SK-N-SH treated with all-trans-retinoic acid at 6 μM for 48 hours (cell line): ENCODE results near the gene CYP24A1.

Source experiments
- ATAC-seq: fragments of 200-7000 bp; cut with Tn5 transposase; 3 replicates; pipeline ENCODE4 v1.9.1; 2020; ENCODE audit warnings: mild to moderate bottlenecking, moderate library complexity
- ARNTL ChIP-seq: fragments of 450-650 bp; formaldehyde crosslinking; IDR thresholded peaks from 2 replicates; pipeline ENCODE4 v1.5.0; 2020; ENCODE audit warnings: low read depth, mild to moderate bottlenecking, moderate library complexity, borderline replicate concordance
- CSDC2 ChIP-seq: fragments of 250-450 bp; sonication (Bioruptor Pico); IDR thresholded peaks from 2 replicates; pipeline ENCODE4 v1.5.0; 2020; ENCODE audit warnings: mild to moderate bottlenecking, moderate library complexity
- ESRRG ChIP-seq: fragments of 250-450 bp; sonication (Bioruptor Pico); IDR thresholded peaks from 2 replicates; pipeline ENCODE4 v1.6.1; 2021; ENCODE audit warnings: mild to moderate bottlenecking
- GLIS3 ChIP-seq: fragments of 250-450 bp; sonication (Bioruptor Pico); IDR thresholded peaks from 2 replicates; pipeline ENCODE4 v1.5.0; 2020; ENCODE audit warnings: mild to moderate bottlenecking, moderate library complexity
- ISL1 ChIP-seq: fragments of 250-450 bp; sonication (Bioruptor Pico); IDR thresholded peaks from 2 replicates; pipeline ENCODE4 v2.1.2; 2022; ENCODE audit warnings: mild to moderate bottlenecking, moderate library complexity
- OSR1 ChIP-seq: fragments of 250-450 bp; sonication (Bioruptor Pico); IDR thresholded peaks from 2 replicates; pipeline ENCODE4 v1.8.0; 2022; ENCODE audit warnings: moderate library complexity, mild to moderate bottlenecking, inconsistent platforms
- PPARA ChIP-seq: fragments of 250-450 bp; sonication (Bioruptor Pico); IDR thresholded peaks from 2 replicates; pipeline ENCODE4 v1.5.0; 2020; ENCODE audit warnings: mild to moderate bottlenecking, borderline replicate concordance
- RARB ChIP-seq: fragments of 250-450 bp; sonication (Bioruptor Pico); IDR thresholded peaks from 2 replicates; pipeline ENCODE4 v1.8.0; 2021; ENCODE audit warnings: mild to moderate bottlenecking, moderate library complexity
- SNAI2 ChIP-seq: fragments of 250-450 bp; sonication (Bioruptor Pico); IDR thresholded peaks from 2 replicates; pipeline ENCODE4 v1.5.0; 2020; ENCODE audit warnings: mild to moderate bottlenecking, moderate library complexity
- TCF4 ChIP-seq: fragments of 250-450 bp; sonication (Bioruptor Pico); IDR thresholded peaks from 2 replicates; pipeline ENCODE4 v1.8.0; 2021; ENCODE audit warnings: mild to moderate bottlenecking, moderate library complexity, borderline replicate concordance
- TOX ChIP-seq: fragments of 250-450 bp; sonication (Bioruptor Pico); IDR thresholded peaks from 2 replicates; pipeline ENCODE4 v1.8.0; 2021; ENCODE audit warnings: mild to moderate bottlenecking, moderate library complexity, borderline replicate concordance
- ZC3H10 ChIP-seq: fragments of 250-450 bp; sonication (Bioruptor Pico); IDR thresholded peaks from 2 replicates; pipeline ENCODE4 v1.5.1; 2021; ENCODE audit warnings: mild to moderate bottlenecking, moderate library complexity
- ZFP3 ChIP-seq: fragments of 250-450 bp; sonication (Bioruptor Pico); IDR thresholded peaks from 2 replicates; pipeline ENCODE4 v1.5.0; 2020; ENCODE audit warnings: mild to moderate bottlenecking, moderate library complexity
- ZFP30 ChIP-seq: fragments of 450-650 bp; formaldehyde crosslinking; IDR thresholded peaks from 2 replicates; pipeline ENCODE4 v1.5.0; 2022; ENCODE audit warnings: mild to moderate bottlenecking, moderate library complexity
- ZNF70 ChIP-seq: fragments of 450-650 bp; formaldehyde crosslinking; IDR thresholded peaks from 2 replicates; pipeline ENCODE4 v1.5.0; 2020; ENCODE audit warnings: mild to moderate bottlenecking, moderate library complexity
- ZNF8 ChIP-seq: fragments of 450-650 bp; formaldehyde crosslinking; IDR thresholded peaks from 2 replicates; pipeline ENCODE4 v1.5.0; 2020; ENCODE audit warnings: mild to moderate bottlenecking, moderate library complexity
- TF ChIP-seq, protein P1 (sequence below): fragments of 250-450 bp; sonication (Bioruptor Pico); IDR thresholded peaks from 2 replicates; pipeline ENCODE4 v1.8.0; 2021; ENCODE audit warnings: low read depth, mild to moderate bottlenecking, moderate library complexity, borderline replicate concordance
- TF ChIP-seq, protein P2 (sequence below): fragments of 250-450 bp; sonication (Bioruptor Pico); IDR thresholded peaks from 2 replicates; pipeline ENCODE4 v1.8.0; 2020; ENCODE audit warnings: mild to moderate bottlenecking, moderate library complexity, borderline replicate concordance
- TF ChIP-seq, protein P3 (sequence below): fragments of 250-450 bp; sonication (Bioruptor Pico); IDR thresholded peaks from 2 replicates; pipeline ENCODE4 v1.5.0; 2020; ENCODE audit warnings: mild to moderate bottlenecking, moderate library complexity
- TF ChIP-seq, protein P4 (sequence below): fragments of 250-450 bp; sonication (Bioruptor Pico); IDR thresholded peaks from 2 replicates; pipeline ENCODE4 v1.5.1; 2021; ENCODE audit warnings: mild to moderate bottlenecking, moderate library complexity

CYP24A1 gene

DNA sequence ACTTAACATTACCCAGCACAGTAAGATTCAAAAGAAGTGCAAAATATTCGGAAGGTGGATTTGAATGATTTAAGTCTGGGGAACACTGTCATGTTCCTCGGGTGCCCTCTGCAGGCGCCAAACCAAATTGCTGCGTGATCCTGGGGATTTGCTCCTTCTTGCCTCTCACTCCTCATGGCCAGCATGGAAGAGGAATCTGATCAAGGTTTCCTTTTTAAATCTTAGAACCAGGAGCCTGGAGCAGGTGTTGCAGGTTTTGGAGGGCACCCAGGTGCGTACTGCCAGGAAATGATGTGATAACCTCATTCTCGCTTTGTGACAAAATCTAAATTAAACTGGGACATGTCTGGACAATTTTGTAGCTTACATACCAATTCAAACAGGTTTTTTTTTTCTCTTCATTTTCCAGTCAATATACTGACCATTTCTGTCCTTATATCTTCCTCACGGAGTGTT lies 26.0 kb upstream of the CYP24A1 start:
- peak; percentile 81 for ATAC-seq
- TF ChIP-seq ARNTL (CRISPR knock-in tag) = no peak
- TF ChIP-seq, protein P1, sequence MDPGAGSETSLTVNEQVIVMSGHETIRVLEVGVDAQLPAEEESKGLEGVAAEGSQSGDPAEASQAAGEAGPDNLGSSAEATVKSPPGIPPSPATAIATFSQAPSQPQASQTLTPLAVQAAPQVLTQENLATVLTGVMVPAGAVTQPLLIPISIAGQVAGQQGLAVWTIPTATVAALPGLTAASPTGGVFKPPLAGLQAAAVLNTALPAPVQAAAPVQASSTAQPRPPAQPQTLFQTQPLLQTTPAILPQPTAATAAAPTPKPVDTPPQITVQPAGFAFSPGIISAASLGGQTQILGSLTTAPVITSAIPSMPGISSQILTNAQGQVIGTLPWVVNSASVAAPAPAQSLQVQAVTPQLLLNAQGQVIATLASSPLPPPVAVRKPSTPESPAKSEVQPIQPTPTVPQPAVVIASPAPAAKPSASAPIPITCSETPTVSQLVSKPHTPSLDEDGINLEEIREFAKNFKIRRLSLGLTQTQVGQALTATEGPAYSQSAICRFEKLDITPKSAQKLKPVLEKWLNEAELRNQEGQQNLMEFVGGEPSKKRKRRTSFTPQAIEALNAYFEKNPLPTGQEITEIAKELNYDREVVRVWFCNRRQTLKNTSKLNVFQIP (CRISPR knock-in tag) = no peak
- TF ChIP-seq SNAI2 = no peak
- TF ChIP-seq CSDC2 (CRISPR knock-in tag) = no peak
- no peak for TF ChIP-seq ZC3H10 (CRISPR knock-in tag)
- TF ChIP-seq, protein P2, sequence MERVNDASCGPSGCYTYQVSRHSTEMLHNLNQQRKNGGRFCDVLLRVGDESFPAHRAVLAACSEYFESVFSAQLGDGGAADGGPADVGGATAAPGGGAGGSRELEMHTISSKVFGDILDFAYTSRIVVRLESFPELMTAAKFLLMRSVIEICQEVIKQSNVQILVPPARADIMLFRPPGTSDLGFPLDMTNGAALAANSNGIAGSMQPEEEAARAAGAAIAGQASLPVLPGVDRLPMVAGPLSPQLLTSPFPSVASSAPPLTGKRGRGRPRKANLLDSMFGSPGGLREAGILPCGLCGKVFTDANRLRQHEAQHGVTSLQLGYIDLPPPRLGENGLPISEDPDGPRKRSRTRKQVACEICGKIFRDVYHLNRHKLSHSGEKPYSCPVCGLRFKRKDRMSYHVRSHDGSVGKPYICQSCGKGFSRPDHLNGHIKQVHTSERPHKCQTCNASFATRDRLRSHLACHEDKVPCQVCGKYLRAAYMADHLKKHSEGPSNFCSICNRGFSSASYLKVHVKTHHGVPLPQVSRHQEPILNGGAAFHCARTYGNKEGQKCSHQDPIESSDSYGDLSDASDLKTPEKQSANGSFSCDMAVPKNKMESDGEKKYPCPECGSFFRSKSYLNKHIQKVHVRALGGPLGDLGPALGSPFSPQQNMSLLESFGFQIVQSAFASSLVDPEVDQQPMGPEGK (CRISPR knock-in tag) = no peak
- TF ChIP-seq PPARA (CRISPR knock-in tag) = no peak
- TF ChIP-seq GLIS3 (CRISPR knock-in tag) = no peak
- TF ChIP-seq, protein P3, sequence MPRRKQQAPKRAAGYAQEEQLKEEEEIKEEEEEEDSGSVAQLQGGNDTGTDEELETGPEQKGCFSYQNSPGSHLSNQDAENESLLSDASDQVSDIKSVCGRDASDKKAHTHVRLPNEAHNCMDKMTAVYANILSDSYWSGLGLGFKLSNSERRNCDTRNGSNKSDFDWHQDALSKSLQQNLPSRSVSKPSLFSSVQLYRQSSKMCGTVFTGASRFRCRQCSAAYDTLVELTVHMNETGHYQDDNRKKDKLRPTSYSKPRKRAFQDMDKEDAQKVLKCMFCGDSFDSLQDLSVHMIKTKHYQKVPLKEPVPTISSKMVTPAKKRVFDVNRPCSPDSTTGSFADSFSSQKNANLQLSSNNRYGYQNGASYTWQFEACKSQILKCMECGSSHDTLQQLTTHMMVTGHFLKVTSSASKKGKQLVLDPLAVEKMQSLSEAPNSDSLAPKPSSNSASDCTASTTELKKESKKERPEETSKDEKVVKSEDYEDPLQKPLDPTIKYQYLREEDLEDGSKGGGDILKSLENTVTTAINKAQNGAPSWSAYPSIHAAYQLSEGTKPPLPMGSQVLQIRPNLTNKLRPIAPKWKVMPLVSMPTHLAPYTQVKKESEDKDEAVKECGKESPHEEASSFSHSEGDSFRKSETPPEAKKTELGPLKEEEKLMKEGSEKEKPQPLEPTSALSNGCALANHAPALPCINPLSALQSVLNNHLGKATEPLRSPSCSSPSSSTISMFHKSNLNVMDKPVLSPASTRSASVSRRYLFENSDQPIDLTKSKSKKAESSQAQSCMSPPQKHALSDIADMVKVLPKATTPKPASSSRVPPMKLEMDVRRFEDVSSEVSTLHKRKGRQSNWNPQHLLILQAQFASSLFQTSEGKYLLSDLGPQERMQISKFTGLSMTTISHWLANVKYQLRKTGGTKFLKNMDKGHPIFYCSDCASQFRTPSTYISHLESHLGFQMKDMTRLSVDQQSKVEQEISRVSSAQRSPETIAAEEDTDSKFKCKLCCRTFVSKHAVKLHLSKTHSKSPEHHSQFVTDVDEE (CRISPR knock-in tag) = no peak
- no peak for TF ChIP-seq TOX
- no peak for TF ChIP-seq OSR1 (CRISPR knock-in tag)

DNA sequence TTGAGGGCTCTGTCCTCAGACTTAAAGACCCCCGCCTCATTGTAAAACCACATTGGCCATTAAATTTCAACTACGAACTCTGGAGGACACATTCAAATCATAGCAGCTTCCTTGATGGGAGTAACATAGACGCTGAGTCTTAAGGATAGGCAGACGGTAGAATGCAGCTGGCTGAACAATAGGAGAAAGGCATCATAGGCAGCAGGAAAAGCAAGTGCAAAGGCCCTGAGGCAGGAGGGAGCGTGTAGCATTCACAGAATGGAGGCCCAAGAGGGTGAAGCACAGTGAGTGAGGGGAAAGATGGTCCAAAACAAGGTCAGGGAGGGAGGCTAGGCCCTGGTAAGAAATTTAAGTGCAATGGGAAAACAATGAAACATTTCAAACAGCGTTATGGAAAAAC lies 25.5 kb upstream of the CYP24A1 start:
- TF ChIP-seq TCF4 = no peak
- no peak for TF ChIP-seq ESRRG (CRISPR knock-in tag)
- TF ChIP-seq ZFP3 (CRISPR knock-in tag) = no peak
- TF ChIP-seq TOX = no peak
- TF ChIP-seq GLIS3 (CRISPR knock-in tag) = no peak
- TF ChIP-seq RARB (CRISPR knock-in tag) = no peak
- no peak for TF ChIP-seq ZC3H10 (CRISPR knock-in tag)
- TF ChIP-seq, protein P3 (CRISPR knock-in tag) = no peak
- TF ChIP-seq SNAI2 = no peak
- TF ChIP-seq ZNF70 (CRISPR knock-in tag) = no peak
- no peak for TF ChIP-seq ISL1 (CRISPR knock-in tag)
- no peak for TF ChIP-seq ZFP30
- no peak for TF ChIP-seq ZNF8 (CRISPR knock-in tag)
- TF ChIP-seq, protein P2 (CRISPR knock-in tag) = no peak
- TF ChIP-seq, protein P4, sequence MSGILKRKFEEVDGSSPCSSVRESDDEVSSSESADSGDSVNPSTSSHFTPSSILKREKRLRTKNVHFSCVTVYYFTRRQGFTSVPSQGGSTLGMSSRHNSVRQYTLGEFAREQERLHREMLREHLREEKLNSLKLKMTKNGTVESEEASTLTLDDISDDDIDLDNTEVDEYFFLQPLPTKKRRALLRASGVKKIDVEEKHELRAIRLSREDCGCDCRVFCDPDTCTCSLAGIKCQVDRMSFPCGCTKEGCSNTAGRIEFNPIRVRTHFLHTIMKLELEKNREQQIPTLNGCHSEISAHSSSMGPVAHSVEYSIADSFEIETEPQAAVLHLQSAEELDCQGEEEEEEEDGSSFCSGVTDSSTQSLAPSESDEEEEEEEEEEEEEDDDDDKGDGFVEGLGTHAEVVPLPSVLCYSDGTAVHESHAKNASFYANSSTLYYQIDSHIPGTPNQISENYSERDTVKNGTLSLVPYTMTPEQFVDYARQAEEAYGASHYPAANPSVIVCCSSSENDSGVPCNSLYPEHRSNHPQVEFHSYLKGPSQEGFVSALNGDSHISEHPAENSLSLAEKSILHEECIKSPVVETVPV = no peak
- peak; percentile 14; the same call in 1 of the 3 replicates for ATAC-seq
